ENCODE data around the gene COL4A6.

Gene COL4A6

DNA sequence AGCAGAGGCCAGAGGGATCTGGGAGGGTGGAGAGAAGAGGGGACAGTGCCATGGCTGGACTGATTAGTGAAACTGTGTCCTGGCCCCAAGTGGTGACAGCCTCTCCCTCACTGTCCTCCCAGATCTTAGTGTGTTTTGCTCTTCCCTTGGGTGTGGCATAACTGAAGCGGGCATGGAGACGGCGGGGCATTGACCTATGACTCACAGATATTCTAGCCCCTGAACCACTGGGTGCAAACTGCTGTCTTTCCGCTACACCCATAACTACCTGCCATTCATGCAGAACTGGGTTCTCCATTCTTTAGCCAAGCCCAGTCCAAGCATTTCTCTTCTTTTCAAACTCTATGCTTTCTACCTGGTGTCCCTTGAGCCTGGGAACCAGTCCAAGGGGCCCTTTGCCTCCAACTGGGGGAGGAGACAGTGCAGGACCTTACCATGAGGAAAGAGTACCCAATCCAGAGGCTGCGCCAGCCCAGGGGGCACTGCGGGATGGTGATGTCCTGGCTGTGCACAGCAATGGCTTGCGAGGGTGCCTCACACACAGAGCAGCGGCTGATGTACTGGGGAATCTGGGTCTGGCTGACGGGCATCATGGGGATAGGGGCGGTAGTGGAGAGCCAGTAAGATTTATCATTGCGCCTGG is 279.1 kb downstream of the COL4A6 start:
- no peak for DNase-seq (ENCODE audit: low read depth)

DNA sequence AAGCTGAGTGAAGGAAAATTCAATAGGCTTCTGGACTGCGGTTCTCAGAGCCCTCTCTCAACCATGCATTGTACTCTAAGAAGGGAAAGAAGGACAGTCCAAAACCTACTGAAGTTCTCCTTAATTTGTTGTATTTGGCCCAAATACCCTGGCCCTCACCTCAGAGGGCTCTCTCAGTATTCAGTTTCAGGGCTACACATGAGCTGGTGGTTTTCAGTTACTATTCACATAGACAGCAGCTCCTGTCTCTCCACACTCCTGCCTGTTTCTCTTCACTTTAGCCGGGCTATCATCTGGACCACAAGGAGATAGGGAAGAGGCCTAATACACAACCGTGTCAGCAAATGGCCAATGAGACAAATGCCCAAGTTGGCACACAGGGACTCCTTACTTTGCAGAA is 280.6 kb downstream of the COL4A6 start:
- no peak for DNase-seq (ENCODE audit: low read depth)

DNA sequence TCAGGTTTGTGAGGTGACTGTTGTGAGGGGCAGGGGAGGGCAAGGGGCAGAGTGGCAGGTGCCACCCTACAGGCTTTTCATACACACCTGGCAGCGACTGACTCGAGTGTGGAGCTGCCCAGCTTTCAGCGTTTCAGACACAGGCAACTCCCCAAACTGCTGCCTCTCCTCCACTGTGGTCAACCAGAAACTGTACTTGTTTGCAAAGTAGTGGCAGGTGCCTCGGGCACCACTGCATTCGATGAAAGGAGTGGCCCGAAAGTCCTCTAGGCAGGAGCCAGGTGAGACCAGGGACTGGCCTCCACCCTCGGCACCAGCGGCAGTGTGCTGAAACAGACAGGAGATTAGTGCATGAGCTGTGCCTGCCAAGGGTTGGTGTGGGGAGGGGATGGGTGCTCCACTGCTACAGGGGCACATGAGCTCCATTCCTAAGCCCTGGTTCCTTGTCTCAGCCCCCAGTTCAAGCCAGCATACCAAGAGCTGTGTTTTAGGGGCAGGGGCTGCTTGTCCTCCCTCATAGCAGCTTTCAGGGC is 281.2 kb downstream of the COL4A6 start:
- no peak for DNase-seq (ENCODE audit: low read depth)

DNA sequence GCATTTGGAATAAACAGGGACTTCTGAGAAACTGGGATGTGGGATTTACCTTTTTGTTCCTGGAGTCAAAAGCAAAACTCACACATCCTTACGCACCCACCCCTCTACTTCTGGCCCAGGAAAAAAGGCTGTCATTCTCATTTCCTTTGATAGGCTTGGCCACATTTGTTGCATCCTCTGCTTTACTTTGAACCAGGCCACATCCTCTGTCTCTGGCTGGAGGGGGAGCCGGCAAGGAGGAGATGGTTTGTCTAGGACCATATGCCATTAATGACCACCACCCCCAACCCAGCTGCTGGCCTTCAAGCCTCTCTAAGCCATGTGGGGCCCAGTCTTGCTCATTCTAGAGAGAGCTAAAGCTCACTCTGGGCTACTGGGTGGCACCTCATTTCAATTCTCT is 282.1 kb downstream of the COL4A6 start:
- no peak for DNase-seq (ENCODE audit: low read depth)

DNA sequence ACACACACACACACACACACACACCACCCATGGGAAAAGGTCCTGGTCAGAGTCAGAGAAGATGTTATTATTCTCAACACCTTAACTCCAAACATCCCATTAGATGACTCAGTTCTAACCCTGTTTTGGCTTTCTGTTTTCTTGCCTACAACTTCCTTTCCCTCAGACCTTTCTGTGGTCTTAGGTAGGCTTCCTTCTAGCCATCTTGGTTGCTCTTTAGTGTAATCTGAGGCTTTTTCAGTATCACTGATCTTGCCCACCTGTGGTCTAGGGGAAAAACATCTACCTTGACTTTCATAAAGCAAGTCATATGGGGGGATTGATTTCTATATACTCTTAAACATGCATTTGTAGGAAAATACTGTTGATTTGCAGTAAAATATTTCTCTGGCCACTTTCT is 289.7 kb downstream of the COL4A6 start:
- DNase-seq (ENCODE audit: low read depth), result no peak

DNA sequence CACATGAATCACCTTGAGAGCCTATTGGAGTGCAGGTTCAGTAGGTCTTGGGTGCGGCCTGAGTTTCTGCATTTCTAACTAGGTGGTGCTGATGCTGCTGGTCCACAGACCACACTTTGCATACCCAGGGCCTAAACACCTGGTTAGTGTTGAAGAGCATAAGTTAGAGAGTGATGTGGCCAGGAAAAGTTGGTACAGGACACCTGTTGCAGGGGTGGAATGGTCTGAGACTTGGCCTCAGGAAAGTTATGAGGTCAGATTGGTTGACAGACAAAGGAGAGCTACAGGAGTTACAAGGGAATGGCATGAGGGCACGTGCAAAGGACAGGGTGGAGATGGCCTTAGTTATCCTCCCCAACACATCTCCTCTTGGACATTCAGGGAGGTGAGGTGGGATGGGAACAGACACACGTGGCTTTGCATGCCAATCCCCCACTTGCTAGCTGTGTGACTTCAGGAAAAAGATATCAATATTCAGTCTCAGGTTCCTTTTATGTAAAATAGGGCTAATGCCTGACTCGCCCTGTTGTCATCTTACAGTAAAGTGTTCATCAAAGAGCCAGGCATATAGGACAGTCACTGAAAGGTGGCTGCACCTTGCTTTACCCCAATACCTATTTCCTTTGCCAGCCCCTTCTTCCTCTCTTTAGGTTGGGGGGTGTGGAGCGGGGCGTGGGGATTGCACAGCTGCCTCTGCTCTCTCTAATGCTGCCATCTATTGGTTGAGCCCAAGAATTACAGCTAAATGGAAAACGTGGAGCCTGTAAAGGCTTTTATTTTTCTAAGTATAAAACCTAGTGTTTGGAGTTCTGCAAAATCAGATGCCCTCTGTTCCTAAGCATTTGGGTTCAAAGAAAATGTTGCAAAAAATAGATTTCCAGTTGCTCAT is 299.2 kb downstream of the COL4A6 start:
- DNase-seq (ENCODE audit: low read depth), result no peak

DNA sequence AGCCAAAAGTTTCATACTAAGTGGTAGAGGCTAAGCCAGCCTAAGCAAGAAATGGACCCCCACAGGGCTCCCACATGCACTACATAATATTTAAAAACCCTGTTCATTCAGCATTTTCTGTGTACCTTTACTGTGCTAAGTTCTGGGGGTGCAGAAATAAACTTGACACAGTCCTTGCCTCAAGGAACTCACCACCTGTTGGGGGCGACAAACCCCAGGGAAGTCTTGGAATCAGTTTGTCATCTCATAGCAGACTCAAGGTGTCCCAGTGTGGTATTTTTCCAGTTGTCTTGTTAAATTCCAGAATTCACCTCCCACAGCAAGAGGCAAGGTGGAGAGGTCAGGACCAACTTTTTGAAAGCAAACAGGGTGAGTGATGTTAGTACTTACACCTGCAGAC is 303.5 kb downstream of the COL4A6 start:
- DNase-seq (ENCODE audit: low read depth), result no peak

DNA sequence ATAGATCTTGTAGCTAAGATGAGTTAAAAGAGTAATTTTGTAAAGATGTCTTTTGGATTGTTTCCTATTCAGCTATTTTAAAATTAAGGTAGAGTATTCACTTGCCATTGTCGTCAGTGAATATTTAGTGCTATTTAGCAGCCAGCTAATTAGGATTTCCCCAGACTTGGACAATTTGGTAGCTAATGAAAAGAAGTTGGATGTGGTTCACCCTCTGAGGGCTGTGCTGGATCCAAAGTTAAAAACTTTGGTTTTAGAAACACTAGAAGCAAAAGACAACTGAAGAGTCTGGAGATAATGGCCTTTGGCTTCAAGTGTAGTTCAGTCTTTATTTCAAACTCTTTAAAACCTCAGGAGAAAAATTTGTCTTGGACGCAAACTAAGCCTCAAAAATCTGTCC is 305.3 kb downstream of the COL4A6 start:
- no peak for DNase-seq (ENCODE audit: low read depth)

DNA sequence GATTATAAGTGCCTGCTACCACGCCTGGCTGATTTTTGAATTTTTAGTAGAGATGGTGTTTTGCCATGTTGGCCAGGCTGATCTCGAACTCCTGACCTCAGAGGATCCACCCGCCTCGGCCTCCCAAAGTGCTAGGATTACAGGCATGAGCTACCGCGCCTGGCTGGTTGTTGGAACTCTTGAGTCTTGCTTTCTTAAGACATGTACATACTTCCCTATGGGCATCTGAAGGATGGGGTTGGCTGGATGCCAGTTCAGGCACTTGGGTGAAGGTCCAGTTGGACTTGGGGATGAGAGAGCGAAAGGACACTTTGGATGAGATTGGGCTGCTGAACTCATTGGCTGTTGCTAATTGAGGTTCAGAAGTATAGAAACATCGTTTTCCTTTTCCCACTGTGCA is 306.2 kb downstream of the COL4A6 start:
- no peak for DNase-seq (ENCODE audit: low read depth)

DNA sequence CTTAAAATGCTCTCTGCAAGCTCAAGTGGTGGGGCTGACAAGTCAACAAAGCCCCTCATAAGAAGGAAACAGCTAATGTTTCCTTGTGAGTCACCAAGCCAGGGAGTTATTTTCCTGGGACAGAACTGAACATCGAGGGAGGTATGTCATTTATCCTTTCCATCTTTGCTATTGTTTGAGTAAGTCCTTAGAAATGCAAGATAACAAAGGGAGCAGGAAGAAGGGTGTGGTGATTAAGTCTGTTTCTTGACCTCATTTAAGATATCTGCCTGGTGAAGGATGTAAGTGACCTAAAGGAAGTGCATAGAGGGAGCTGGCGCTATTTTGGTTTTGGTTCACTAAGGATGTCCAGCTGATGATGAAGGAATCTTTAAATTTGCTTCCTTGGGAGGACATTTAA is 306.8 kb downstream of the COL4A6 start:
- no peak for DNase-seq (ENCODE audit: low read depth)

DNA sequence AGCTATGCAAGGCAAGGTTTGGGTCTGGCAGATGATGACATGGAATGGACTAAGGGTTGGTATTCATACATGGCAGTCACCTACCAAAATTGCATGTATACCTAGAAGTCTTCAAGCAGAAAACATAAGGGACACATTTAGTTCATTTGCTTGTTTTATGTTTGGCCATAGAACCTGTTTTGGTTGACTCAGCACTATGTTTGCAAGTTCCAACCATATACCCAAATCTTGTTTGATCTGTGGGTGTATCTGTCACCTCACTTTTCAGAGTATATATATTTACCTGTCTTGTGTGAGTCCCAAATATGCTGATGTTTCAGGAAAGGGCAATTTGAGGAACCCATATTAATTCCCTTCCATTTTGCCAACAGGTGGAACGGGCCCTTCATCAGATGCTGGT is 307.3 kb downstream of the COL4A6 start:
- no peak for DNase-seq (ENCODE audit: low read depth)

DNA sequence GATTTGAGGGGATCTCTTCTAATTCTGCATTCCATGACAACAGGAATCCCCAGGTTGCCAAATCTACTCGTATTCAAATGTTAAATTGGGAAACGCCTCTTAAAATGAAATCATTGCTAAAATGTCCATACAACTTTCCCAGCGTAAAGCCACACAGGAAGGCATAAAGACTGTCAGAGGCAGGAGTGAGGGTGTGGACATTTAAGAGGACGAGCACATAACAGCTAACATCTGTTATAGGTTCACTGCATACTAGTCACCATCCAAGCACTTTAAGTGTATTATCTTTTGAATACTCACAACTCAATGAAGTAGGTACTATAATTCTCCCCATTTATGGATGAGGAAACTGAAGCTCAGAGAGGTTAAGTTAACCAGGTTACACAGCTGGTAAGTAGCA is 311.1 kb downstream of the COL4A6 start:
- no peak for DNase-seq (ENCODE audit: low read depth)

DNA sequence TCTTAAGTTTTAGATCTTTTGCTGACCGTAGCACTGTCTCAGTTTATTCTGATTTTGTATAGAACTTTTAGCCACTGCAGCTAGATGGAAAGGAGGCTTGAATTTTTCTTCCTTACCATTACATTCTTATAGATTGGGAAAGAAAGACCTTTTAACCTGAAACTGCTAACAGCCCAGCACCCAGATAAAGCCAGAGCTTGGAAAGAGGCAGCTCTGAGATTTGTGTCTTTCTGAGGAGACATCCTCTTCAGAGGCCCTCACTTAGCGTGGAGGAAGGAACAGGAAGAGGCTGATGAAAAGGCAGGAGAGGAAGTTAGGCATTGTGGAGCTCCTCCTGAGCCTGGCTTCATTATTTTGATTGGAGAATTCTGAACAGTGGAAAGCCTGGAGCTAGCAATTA is 311.6 kb downstream of the COL4A6 start:
- DNase-seq (ENCODE audit: low read depth), result no peak

DNA sequence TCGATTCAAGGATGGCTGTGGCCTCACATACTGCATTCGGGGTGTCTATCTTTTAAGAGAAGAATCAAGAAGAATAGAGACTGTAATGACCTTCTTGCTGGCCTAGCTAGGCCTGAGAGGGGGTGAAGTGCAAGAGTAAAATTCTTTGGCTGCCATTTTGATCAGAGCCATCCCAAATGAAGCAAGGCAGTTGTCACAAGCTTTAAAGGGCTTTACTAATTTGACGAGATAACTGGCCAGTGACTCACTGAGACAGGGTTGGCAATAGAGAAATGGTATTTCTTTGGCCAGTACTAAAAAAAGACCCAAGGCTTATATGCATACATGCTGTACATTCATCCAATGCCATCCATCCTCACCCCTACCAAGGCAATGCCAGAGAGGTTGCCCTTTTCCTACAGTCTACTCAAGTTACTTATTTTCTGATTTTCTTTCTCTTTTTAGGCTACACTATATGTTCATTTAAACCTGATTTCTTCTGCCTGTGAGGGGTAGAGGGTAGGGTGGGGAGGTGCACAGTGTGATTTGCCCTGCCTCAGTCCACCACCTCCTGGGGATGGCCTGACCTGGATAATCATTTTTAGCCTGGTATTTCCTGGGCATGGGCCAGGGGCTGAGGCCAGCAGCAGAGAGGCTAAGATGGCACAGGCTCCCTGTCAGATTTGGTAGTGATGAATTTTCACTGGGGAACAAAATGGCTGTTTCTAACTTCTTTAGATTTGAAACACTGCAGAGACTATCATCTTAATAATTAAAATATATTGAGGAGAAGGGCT is 314.4 kb downstream of the COL4A6 start:
- no peak for DNase-seq (ENCODE audit: low read depth)

DNA sequence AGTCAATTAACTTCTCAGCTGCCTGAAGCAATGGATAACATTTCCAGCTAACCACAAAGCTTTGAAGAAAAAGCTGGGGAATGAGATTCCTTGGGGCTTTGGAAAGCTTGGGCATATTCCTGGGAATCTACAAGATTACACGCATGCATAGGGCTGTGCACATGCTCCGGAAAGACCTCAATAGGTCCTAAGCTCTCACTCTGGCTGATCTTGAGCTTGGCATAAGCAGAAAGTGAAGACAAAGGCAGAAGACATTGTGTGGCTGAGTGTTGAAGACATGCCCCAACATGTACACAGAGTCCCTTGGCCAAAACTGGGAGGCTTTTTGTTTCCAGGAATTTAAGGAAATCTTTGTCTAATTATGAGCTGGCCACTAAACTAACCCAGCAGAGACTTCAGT is 315.5 kb downstream of the COL4A6 start:
- DNase-seq (ENCODE audit: low read depth), result no peak

DNA sequence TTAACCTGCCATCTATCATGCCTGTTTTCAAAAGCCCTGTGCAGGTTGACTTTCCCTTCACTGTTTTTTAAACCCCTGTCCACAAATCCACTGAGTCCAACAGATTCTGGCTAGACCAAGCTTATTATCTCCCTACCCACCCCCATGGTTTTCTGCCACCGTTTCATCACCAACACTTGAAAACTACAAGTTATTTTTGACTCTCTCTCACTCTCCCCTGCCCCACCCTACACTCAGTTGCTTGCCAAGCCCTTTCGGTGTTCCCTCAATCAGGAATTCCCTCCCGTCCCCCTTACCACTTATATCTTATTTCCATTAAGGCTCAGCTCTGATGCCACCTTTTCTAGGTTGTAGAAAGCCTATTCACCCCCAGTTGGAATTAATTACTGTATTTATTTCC is 316.9 kb downstream of the COL4A6 start:
- no peak for DNase-seq (ENCODE audit: low read depth)

DNA sequence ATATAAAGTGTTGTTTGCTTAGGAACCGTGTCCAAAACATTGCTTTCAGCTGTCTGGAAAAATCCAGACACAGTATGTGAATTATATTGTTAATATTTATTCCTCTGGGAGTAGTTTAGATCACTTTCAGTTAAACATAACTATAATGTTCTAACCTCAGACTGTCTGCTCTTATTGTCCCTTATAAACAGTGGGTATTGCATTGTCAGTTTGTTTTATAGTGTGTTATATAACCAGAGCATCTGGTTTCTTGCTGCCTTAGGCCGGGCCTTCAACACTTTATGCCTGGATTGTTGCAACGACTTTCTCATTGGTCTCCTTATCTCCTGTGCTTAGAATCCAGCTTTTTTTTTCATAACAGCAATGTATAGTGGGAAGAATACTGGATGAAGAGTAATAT is 320.2 kb downstream of the COL4A6 start:
- no peak for DNase-seq (ENCODE audit: low read depth)

DNA sequence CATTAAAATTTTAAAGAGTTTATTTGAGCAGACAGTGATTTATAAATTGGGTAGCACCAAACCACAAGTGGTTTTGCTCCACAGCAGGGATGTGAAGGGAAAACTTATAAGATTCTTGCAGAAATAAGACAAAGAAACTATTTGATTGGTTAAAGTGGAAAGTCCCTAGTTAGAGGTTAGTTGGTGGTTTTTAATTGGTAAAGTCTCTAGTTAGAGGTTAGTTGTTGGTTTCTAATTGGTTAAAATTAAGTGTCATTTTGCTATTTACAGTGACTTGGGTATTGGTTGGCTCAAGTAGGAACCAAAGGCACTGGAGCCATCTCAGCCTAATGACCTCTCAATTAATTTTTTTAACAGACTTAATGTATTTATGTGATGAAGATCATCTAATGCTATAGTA is 323.7 kb downstream of the COL4A6 start:
- DNase-seq (ENCODE audit: low read depth), result no peak
